GM19372 (cell line): ENCODE results near the gene PSG4.
"Not testable (repeated sequence)": the region's sequence is repeated elsewhere in the genome, so short reads cannot be mapped to it uniquely, and the experiment has no call there.

Experiments
- ATAC-seq: cut with Tn5 transposase; IDR thresholded peaks from one replicate; pipeline ENCODE4 v1.9.1; 2021; ENCODE audit warnings: mild to moderate bottlenecking, low read depth, moderate library complexity; ENCODE audit not compliant: unreplicated experiment

PSG4 gene

GRCh38 chr19:43201337-43201801, 4.1 kb downstream of the PSG4 start:
- ATAC-seq = not testable (repeated sequence)

- not testable (repeated sequence) for ATAC-seq
Measured at GRCh38 chr19:43198686-43199419, 6.6 kb downstream of the PSG4 start.

GRCh38 chr19:43197666-43198397, 7.6 kb downstream of the PSG4 start:
- ATAC-seq = not testable (repeated sequence)

DNA sequence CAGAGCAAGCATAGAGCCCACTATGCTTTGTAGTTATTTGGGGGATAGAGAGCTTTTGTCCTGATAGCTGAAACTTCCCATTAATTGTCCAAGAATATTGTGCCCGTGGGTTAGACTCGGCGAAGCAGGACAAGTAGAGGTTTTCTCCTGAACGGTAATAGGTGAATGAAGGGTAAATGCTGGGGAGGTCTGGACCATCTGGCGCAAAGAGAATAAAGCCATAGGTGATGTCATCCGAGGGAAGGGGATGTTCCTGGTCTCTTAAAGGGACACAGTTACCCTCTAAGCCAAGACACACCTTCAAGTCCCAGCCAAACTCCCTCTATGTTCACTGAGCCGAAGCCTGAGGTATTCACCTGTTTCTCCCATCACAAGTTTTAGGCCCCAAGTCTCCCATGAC, 11.0 kb downstream of the PSG4 start:
- not testable (repeated sequence) for ATAC-seq

GRCh38 chr19:43192381-43193155, 12.9 kb downstream of the PSG4 start:
- ATAC-seq = not testable (repeated sequence)

- ATAC-seq = not testable (repeated sequence)
Measured at GRCh38 chr19:43188092-43188491, 17.3 kb downstream of the PSG4 start.

GRCh38 chr19:43186311-43186935, 19.0 kb downstream of the PSG4 start, which contains the start of gene PSG5:
Gene PSG5 (minus strand): TSS chr19:43186536. CDS start chr19:43186405, 131 bp downstream.
- not testable (repeated sequence) for ATAC-seq

GRCh38 chr19:43181869-43182771, 23.3 kb downstream of the PSG4 start:
- ATAC-seq = not testable (repeated sequence)

GRCh38 chr19:43179569-43180147, 25.8 kb downstream of the PSG4 start:
- ATAC-seq = not testable (repeated sequence)

- not testable (repeated sequence) for ATAC-seq
Measured at GRCh38 chr19:43178577-43178976, 26.9 kb downstream of the PSG4 start.

DNA sequence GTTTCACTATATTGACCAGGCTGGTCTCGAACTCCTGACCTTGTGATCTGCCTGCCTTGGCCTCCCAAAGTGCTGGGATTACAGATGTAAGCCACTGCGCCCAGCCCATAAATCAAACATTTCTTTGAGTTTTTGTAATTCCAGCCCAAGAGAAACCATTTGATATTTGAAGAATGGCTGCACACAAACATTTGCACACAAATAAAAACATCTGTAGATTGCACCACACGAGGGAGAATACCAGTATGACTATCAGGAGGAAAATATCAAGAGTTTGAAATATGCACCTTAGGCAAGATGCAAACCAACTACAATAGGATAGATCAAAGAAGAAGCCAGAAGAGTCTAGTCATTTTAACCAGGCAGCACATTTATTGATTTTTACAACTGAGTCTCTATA, 39.5 kb downstream of the PSG4 start:
- ATAC-seq = not testable (repeated sequence)

DNA sequence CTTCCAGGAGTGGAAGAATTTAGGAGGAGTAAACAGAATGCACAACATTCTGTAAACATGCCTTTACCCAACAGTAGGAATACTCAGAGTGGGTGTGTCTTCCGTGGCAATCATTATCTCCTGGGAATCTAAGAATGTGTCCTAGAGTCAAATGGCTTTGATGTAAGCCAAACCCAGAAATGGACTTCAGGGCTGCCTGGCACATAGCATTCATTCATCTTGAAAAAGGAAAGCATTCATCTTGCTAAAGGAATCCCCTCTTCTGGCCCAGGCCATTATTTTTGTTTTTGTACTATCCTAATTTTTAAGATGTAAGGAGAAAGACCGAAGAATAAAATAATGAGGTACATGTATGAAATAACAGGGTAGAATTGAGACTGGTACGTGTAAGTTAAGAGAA, 42.3 kb downstream of the PSG4 start:
- ATAC-seq = not testable (repeated sequence)

DNA sequence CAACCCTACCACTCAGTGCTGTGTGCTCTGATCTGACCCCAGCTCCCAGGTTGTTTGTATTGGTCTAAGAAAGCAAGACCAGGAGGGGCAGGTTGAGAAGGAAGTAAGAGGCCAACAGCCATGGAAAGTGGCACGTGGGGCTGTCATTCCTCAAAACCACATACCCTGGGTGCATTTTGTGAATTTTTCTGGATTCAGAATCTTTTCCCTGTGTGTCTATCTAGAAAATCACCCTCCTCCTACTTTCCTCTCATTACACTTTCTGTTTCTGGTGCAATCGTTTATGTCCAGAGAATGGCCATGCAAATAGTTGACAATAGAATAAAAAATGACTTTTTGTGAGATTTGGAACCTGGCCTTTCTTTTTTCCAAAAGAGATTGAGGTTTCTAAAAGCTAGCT, 43.2 kb downstream of the PSG4 start:
- ATAC-seq = not testable (repeated sequence)

GRCh38 chr19:43152214-43152613, 53.2 kb downstream of the PSG4 start:
- no peak for ATAC-seq

DNA sequence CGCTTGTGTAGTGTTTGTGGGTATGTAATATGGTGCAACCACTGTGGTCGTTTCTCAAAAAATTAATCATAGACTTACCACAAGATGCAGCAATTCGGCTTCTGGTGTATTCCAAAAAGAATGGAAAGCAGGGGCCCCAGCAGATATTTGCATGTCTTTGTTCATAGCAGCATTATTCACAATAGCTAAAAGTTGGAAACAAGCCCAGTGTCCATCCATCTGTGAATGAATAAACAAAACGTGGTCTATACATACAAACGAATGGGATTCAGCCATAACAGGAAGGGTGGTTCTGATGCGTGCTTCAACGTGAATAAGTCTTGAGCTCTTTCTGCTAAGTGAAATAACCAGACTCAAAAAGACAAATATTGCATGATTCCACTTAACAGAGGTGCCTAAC, 55.6 kb downstream of the PSG4 start:
- not testable (repeated sequence) for ATAC-seq

DNA sequence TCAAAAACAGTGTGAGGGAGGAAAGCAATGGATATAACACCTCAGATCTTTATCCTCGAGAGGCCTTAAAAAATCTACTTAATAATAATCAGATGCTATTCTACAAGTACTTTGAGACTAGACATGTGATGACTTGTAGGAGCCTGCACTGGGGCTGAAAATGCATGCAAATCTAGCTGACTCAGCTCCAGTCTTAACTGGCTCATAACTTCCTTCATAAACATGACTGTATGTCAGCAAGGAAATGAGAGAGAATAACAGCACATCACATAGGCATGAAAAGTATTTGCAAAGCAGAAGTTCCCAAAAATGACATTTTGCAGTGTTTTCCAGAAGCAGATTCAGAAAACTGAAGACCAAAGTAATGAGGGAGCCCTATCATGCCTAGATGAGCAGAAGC, 57.2 kb downstream of the PSG4 start:
- ATAC-seq = no peak
